ENCODE data around the gene OCA2.

- no peak for TF ChIP-seq POLR2A (IDR thresholded peaks at IDR 0.05)
- TF ChIP-seq, protein P1, sequence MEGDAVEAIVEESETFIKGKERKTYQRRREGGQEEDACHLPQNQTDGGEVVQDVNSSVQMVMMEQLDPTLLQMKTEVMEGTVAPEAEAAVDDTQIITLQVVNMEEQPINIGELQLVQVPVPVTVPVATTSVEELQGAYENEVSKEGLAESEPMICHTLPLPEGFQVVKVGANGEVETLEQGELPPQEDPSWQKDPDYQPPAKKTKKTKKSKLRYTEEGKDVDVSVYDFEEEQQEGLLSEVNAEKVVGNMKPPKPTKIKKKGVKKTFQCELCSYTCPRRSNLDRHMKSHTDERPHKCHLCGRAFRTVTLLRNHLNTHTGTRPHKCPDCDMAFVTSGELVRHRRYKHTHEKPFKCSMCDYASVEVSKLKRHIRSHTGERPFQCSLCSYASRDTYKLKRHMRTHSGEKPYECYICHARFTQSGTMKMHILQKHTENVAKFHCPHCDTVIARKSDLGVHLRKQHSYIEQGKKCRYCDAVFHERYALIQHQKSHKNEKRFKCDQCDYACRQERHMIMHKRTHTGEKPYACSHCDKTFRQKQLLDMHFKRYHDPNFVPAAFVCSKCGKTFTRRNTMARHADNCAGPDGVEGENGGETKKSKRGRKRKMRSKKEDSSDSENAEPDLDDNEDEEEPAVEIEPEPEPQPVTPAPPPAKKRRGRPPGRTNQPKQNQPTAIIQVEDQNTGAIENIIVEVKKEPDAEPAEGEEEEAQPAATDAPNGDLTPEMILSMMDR (IDR thresholded peaks at IDR 0.05), result no peak
Measured at GRCh38 chr15:28104326-28104725, 5.2 kb upstream of the OCA2 start.
